ENCODE results near the gene ZMYND10.

DNA sequence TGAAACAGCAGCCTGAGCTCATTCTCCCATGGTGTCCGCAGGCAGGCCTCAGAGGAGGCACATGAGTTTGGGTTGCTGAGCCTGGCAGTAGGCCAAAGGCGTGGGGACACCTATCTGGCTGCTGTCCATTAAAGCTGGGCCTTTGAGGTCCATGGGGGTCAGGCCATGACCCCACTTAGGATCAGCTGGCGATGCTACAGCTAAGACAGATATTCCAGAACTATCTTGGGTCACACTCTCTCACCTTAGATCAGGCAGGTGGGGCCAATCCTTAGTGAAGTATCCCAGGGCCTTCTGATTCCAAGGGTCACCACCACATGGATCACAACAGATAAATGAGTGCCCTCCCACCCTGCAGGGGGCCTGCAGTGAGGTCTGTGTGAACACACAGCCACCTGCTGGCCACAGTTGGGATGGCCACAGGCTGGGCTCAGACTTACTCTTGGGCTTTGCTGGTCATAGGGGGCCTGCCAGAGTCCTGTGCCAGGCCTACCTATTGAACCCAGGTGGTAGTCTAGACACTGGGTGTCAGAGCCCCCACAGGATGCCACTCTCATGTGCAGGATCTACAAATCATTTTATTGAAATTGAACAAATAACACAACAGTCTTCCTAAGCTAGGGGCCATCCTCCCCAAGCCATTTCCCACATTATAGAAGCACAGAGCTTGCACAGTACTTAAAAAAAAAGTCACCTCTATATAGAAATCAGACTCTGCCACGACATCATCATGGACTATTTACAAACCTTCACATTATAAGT, 21.0 kb downstream of the ZMYND10 start:
- TF ChIP-seq CTCF (conservative IDR thresholded peaks at IDR 0.05; ENCODE audit: low read length) (peak; percentile 91), EZH2phosphoT487 (IDR thresholded peaks at IDR 0.05; ENCODE audit: borderline replicate concordance) (no peak)
